WTC11 (cell line): ENCODE measurements around the gene MZF1. TPM values are rescaled to one million over a fixed set of nuclear protein-coding genes. Genes with fewer than 3 reads are reported as not detected.
A peak's percentile ranks its signal among the peaks of the same experiment; 100 is the strongest.

Source experiments
- AFF4 ChIP-seq: sonication (generic); formaldehyde crosslinking; IDR thresholded peaks from 2 replicates; pipeline ENCODE4 v1.8.1; 2023; ENCODE audit warnings: mild to moderate bottlenecking, missing genetic modification reagents, borderline replicate concordance
- CBFB ChIP-seq: sonication (generic); formaldehyde crosslinking; IDR thresholded peaks from 2 replicates; pipeline ENCODE4 v1.8.1; 2022; ENCODE audit warnings: mild to moderate bottlenecking, low read depth, missing genetic modification reagents
- CTCF ChIP-seq: fragments of 200-600 bp; IDR thresholded peaks from 2 replicates; pipeline ENCODE4 v1.8.0; 2022; ENCODE audit warnings: antibody characterized with exemption
- E2F5 ChIP-seq: sonication (generic); formaldehyde crosslinking; IDR thresholded peaks from 2 replicates; pipeline ENCODE4 v1.8.1; 2022; ENCODE audit warnings: mild to moderate bottlenecking, moderate library complexity, missing genetic modification reagents
- EMX1 ChIP-seq: fragments of 250-450 bp; sonication (Bioruptor Pico); IDR thresholded peaks from 2 replicates; pipeline ENCODE4 v1.8.0; 2021; ENCODE audit warnings: mild to moderate bottlenecking
- ESRRA ChIP-seq: sonication (generic); formaldehyde crosslinking; IDR thresholded peaks from 2 replicates; pipeline ENCODE4 v1.8.1; 2022; ENCODE audit warnings: mild to moderate bottlenecking, missing genetic modification reagents, borderline replicate concordance
- FOXP1 ChIP-seq: sonication (generic); formaldehyde crosslinking; IDR thresholded peaks from 2 replicates; pipeline ENCODE4 v1.8.0; 2022; ENCODE audit warnings: missing genetic modification reagents, mild to moderate bottlenecking, moderate library complexity, borderline replicate concordance
- FOXP4 ChIP-seq: sonication (generic); formaldehyde crosslinking; IDR thresholded peaks from 2 replicates; pipeline ENCODE4 v1.8.0; 2022; ENCODE audit warnings: mild to moderate bottlenecking, missing genetic modification reagents
- GABPB1 ChIP-seq: sonication (generic); formaldehyde crosslinking; IDR thresholded peaks from 2 replicates; pipeline ENCODE4 v1.8.1; 2023; ENCODE audit warnings: mild to moderate bottlenecking, missing genetic modification reagents
- JUN ChIP-seq: sonication (generic); formaldehyde crosslinking; IDR thresholded peaks from 2 replicates; pipeline ENCODE4 v1.8.0; 2023; ENCODE audit warnings: mild to moderate bottlenecking, missing genetic modification reagents
- MYBL2 ChIP-seq: sonication (generic); formaldehyde crosslinking; IDR thresholded peaks from 2 replicates; pipeline ENCODE4 v1.8.1; 2023; ENCODE audit warnings: mild to moderate bottlenecking, moderate library complexity, missing genetic modification reagents
- NR1H2 ChIP-seq: sonication (generic); formaldehyde crosslinking; IDR thresholded peaks from 2 replicates; pipeline ENCODE4 v1.9.0; 2021; ENCODE audit warnings: mild to moderate bottlenecking, moderate library complexity, missing genetic modification reagents
- NR3C1 ChIP-seq: sonication (generic); formaldehyde crosslinking; conservative IDR thresholded peaks from 2 replicates; pipeline ENCODE4 v1.8.1; 2023; ENCODE audit warnings: low read depth, mild to moderate bottlenecking, missing genetic modification reagents
- OVOL2 ChIP-seq: fragments of 250-450 bp; sonication (Bioruptor Pico); IDR thresholded peaks from 2 replicates; pipeline ENCODE4 v1.9.0; 2021; ENCODE audit warnings: mild to moderate bottlenecking, borderline replicate concordance
- PRDM15 ChIP-seq: sonication (generic); formaldehyde crosslinking; IDR thresholded peaks from 2 replicates; pipeline ENCODE4 v1.8.0; 2022; ENCODE audit warnings: missing genetic modification reagents
- SMAD3 ChIP-seq: sonication (generic); formaldehyde crosslinking; IDR thresholded peaks from 2 replicates; pipeline ENCODE4 v1.8.0; 2022; ENCODE audit warnings: missing genetic modification reagents, mild to moderate bottlenecking, borderline replicate concordance
- TEAD1 ChIP-seq: sonication (generic); formaldehyde crosslinking; IDR thresholded peaks from 2 replicates; pipeline ENCODE4 v1.8.0; 2022; ENCODE audit warnings: mild to moderate bottlenecking, missing genetic modification reagents
- ZBTB43 ChIP-seq: sonication (generic); formaldehyde crosslinking; IDR thresholded peaks from 2 replicates; pipeline ENCODE4 v1.8.1; 2023; ENCODE audit warnings: mild to moderate bottlenecking, missing genetic modification reagents
- ZMAT4 ChIP-seq: fragments of 250-450 bp; sonication (Bioruptor Pico); IDR thresholded peaks from 2 replicates; pipeline ENCODE4 v1.9.0; 2021; ENCODE audit warnings: mild to moderate bottlenecking
- ZNF232 ChIP-seq: sonication (generic); formaldehyde crosslinking; IDR thresholded peaks from 2 replicates; pipeline ENCODE4 v1.8.0; 2022; ENCODE audit warnings: mild to moderate bottlenecking, missing genetic modification reagents
- ZNF263 ChIP-seq: sonication (generic); formaldehyde crosslinking; IDR thresholded peaks from 2 replicates; pipeline ENCODE4 v1.8.1; 2022; ENCODE audit warnings: low read depth, mild to moderate bottlenecking, moderate library complexity, missing genetic modification reagents
- total RNA-seq: library from RNA; stranded (reverse); gene quantifications from 3 replicates; pipeline ENCODE4 v1.2.3, GENCODE V29; 2021
- TF ChIP-seq, protein P1 (sequence below): sonication (generic); formaldehyde crosslinking; IDR thresholded peaks from 2 replicates; pipeline ENCODE4 v1.8.1; 2022; ENCODE audit warnings: low read depth, mild to moderate bottlenecking, moderate library complexity, missing genetic modification reagents, borderline replicate concordance

The MZF1 gene
- total RNA-seq, 1 experiment from 2014 or later: 22.2 TPM

DNA sequence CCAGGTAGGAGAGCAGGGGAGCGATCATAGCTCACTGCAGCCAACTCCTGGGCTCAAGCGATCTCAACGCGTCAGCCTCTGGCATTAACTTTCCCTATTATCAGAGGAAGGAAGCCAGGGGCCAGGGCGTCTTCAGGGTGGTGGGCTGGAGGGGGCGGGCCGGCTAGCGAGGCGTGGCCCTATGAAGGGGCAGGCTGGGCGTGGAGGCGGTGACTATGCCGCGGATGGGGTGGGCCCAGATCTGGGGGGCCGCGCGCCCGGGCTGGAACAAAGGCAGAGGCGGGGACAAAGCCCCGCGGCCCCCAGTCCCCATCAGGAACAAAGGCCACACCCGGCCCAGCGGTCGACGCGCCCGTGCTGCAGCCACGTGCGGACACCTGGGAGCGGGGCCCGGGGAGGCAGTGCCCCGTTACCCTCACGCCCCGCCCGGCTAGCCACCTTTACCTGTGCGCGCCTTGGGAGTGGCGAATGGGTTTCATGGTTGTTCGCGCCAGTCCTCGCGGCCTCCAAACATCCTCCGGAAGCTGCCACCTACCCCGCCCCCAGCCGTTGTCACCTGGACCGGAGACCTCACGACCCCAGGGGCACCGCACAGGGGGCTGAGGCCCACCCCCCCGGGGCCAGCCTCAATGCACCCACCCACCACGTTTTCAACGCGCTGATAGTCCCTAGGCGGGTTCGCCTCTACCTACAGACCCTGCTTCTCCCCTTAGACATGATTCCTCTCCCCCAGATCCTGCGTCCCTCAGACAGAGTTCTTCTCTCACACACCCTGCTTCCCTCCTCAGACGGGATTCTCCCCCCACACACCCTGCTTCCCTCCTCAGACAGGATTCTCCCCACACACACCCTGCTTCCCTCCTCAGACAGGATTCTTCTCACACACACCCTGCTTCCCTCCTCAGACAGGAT is 34.6 kb downstream of the MZF1 start (continued):
- TF ChIP-seq FOXP4 (peak; percentile 87; the same call in 1 of the 2 replicates), ZBTB43 (CRISPR knock-in tag) (0 out of 2 replicates have a peak, but pooled peaks have one; percentile 43), TEAD1 (no peak), ESRRA (CRISPR knock-in tag) (0 out of 2 replicates have a peak, but pooled peaks have one; percentile 84), PRDM15 (0 out of 2 replicates have a peak, but pooled peaks have one; percentile 38), ZNF232 (CRISPR knock-in tag) (peak; percentile 89; the same call in 1 of the 2 replicates), JUN (CRISPR knock-in tag) (peak; percentile 71; the same call in 1 of the 2 replicates), AFF4 (CRISPR knock-in tag) (peak; percentile 83; the same call in 1 of the 2 replicates), ZNF263 (no peak), ZMAT4 (CRISPR knock-in tag) (no peak), SMAD3 (peak; percentile 70; the same call in 1 of the 2 replicates), GABPB1 (CRISPR knock-in tag) (no peak), E2F5 (CRISPR knock-in tag) (peak; percentile 85), NR1H2 (CRISPR knock-in tag) (no peak), FOXP1 (CRISPR knock-in tag) (peak; percentile 72), EMX1 (CRISPR knock-in tag) (no peak), OVOL2 (CRISPR knock-in tag) (no peak), CTCF (no peak), NR3C1 (CRISPR knock-in tag) (peak; percentile 81; the same call in 1 of the 2 replicates), CBFB (CRISPR knock-in tag) (0 out of 2 replicates have a peak, but pooled peaks have one; percentile 71), MYBL2 (CRISPR knock-in tag) (peak; percentile 84)
- TF ChIP-seq, protein P1, sequence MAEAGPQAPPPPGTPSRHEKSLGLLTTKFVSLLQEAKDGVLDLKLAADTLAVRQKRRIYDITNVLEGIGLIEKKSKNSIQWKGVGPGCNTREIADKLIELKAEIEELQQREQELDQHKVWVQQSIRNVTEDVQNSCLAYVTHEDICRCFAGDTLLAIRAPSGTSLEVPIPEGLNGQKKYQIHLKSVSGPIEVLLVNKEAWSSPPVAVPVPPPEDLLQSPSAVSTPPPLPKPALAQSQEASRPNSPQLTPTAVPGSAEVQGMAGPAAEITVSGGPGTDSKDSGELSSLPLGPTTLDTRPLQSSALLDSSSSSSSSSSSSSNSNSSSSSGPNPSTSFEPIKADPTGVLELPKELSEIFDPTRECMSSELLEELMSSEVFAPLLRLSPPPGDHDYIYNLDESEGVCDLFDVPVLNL (CRISPR knock-in tag): no peak
